GM21717 (cell line): Measurements from ENCODE around the gene GRB7.

Experiments used
- ATAC-seq: cut with Tn5 transposase; IDR thresholded peaks from one replicate; pipeline ENCODE4 v1.9.1; 2021; ENCODE audit warnings: mild to moderate bottlenecking, moderate library complexity; ENCODE audit not compliant: unreplicated experiment

The GRB7 gene

DNA sequence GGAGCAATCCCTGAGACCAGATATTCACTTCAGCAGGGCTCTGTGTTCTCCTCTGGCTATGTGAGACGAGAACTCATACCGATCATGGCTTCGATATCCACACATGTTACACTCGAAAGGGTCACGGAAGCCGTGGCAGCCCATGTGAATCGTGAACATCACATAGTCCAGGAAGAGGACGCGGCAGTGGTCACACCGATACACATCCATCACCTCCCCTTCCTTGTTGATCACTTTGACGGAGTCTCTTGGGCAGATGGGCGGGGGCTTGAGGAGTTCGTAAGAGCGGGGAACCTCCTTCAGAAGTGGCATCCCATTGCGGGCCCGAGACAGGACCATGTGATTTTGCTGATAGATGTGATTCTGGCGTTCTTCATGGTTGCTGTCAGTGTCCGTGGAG is 28.0 kb downstream of the GRB7 start:
- no peak for ATAC-seq

DNA sequence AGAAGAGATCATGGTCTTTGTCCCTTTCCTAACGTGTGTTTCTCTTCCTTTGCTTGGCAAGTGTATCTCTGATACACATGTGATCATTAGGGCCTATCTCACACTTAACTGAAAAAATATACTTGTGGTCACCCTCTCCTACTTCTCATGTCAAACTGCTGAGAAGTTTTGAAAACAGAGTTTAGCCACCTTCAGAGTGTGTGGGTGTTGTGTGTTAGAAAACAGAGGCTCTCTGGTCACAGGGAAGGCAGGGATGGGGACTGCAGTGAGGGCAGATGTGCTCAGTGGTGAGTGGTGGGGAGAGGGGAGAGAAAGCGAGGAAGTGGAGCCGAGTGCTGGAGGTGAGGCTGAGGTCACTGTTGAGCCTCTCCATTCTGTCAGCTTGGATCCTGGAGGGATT is 29.4 kb downstream of the GRB7 start:
- ATAC-seq = no peak

DNA sequence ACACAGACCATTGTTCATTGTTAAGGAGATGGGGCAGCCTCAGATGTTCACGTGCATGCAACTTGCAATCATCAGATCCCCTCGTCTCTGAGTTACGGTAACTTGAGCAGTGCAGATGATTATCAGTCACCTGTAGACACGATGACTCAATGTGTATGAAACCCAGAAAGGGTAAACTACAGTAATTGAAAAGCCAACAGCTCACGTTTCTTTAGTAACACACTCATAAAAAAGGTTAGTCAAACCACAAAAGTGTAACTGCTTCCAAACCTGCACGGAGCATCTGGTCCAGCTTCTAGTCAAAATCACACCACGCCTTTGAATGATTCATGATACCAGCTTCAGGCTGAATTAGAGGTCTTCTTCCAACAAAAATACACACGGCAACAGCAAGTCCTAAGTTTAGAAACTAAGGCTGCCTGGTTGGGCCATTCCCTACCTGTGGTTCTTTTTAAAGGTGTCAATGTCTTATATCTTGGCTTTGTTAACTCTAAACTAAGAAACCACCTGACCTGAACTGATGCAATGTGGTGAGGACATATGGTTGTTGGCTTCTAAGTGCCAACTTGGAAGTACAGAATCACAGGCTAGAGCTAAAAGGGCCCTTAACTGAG is 32.3 kb downstream of the GRB7 start:
- peak; percentile 52 for ATAC-seq

DNA sequence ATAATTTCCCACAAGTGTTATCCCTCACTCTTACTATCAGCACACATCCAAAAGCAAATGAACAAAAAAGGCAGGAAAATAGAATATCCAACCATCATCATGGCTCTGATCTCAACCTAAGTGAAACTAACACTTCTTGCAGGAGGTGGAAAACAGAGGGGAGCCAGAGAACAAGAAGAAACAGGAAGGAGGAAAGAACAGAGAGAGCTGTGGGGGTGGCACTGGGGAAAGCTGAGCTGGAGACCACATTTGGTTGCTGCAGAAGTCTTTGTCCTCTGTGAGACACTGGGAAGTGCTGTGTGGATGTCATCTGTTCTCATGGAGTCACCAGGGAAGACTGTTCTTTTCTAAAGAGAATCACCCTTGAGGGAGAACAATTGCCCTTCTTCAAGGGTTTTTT is 34.7 kb downstream of the GRB7 start:
- ATAC-seq = no peak

DNA sequence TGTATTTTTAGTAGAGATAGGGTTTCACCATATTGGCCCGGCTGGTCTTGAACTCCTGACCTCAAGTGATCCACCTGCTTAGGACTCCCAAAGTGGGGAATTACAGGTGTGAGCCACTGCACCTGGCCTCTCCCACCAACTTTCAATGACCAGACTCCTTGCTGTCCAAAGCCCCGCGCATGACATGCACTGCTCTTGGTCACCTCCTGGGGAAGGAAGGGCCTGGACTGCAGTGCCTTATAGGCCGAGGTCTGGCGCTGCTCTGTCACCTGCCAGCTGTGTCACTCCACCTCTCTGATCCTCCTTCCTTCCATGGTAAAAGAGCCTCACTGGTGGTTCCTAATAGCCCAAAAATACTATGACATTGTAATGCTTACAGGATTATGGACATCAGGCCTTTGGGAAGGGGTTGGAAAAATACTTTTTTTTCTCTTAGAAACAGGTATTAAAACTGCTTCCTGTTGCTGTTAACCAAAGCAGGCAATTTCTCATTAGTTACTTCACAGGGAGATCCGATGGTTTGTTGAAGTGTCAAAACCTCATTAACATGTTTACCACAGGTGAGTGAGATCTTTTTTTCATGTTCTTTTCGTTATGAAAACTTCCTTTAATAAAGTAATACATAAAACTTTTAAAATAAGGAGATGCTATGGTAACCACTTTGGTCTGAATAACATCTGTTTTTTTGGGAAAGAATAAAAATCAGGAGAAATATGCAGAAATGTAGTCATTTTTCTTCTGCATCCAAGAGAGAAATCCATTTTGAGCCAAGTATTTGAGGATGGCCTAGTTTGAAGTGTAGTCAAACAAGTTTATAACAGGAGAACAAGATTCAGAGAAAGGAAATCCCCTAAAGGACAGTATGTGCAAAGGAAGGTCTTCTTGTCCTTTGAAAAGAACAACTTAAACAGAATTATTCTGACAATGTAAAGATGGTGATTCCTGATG is 35.5 kb downstream of the GRB7 start:
- ATAC-seq = no peak

DNA sequence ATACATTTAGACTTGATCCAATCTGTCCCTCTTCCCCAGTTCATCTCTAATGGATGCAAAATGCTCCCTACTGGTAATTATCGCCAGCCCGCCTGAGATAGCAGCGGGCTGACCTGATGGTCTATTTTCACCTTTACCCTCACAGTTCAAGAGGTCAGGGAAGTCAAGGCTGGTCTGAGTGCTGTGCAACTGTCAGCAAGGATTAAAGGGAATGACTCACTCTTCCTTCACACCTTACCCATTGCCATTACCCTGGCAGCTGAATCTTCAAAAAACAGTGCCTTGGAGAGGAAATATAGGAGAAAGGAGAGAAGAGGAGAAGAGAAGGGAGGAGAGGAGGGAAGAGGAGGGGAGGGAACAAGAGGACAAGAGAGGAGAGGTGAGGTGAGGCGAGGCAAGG is 36.3 kb downstream of the GRB7 start:
- no peak for ATAC-seq

DNA sequence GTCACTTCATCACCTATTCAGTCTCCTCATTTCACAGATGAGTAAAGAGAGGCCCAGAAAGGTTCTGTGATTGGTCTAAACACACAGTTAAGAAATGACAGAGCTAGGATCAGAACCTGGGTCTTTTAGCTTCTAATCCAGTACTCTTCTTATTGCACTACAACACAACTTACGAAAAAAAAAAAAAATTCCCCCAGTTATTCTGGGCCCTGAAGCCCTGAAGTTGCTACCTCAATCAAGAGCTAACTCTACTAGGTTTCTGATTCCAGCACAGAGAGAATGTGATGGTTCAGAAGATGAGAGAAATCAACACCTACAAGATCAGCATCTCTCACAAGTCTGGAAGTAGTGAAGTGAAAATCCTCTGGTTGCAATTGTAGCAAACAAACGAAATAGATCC is 37.3 kb downstream of the GRB7 start:
- ATAC-seq = no peak

DNA sequence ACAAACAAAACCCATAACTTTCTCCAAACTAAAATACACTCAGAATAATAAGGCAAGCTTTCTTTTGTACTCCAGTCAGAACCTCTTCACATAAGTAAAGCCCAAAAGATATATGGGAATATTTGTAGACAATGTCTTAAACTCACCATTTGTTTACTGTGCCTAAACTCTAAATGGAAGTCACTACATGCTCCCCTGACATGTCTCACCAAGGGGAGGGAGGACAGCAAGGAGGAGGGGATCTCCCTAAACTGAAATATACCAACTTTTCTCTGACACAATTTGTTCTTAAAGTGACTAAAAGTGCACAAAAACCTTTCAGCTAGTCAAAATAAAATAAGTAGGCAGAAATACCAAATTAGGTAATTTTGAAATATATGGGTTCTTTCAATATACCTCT is 38.5 kb downstream of the GRB7 start:
- ATAC-seq = no peak

DNA sequence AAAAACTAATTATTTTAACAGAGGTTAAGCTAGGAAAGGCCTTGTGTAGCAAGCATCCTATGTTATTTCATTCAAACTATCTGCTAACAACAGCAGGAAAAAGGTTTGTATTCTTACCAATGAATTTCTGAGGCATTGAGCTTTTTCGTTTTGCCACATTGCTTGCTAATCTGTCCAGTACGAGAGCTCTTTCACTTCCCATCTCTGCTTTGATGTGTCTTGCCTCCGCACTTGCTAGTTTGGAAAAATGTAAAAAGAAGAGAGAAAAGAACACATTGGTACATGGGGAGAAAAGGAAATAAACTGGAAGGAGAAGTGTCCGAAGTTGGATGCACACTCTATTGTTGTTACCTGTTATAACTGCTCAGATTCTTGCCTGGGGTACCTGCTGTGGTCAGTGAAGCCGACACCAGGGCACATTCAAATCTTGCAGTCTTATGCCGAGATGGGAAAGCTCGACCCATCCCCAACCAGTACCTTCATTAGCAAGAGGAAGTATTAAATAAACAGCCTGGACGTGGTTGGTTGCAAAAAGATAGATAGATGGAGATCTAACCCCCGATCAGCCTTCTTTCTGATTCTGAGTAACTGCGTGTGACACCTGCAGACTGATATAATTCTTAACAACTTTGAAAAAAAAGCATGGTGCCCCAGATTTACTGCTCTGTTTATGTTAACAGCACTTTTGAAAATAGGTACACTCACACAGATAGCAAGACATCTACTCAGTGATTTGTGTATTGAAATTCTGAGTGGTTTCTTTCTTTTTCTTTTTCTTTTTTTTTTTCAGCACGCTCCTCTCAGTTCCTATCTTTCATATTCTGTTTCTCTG is 40.0 kb downstream of the GRB7 start:
- ATAC-seq = peak; percentile 40

DNA sequence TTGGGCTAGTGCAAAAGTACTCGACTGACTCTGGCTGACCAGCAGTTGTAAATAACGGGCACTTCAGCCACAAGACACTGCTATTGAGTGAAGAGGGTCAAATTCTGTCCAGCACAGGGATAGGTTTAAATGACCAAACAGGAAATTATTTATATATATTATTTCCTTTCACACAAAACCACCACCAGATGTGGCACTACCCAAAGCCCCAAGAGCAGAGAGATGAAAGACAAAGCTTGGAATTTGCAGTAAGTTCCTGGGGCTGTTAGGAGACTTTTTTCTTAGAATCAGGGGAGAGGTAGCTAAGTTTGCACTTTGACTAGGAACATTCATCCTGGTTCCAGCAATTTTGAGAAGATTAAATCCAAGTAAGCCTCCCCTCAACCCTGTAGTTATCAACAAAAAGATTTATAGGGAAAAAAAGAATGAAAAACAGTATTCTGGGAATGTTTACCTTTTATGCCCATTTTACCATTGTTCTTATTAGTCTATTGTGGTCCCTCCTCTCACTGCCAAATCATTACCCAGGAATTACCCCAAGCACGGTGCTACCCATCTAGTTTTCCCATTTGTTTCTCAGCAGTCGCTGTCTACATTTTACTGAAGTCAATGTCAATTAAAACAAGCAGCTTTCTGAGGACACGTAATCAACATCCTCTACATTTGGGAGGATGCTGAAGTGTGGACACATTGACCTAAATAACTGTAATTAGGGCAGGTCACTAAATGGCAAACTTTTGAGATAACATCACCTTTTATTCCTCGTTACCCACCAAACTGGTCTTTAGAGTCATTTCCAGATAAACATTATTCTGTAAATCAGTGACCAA is 43.5 kb downstream of the GRB7 start:
- no peak for ATAC-seq

DNA sequence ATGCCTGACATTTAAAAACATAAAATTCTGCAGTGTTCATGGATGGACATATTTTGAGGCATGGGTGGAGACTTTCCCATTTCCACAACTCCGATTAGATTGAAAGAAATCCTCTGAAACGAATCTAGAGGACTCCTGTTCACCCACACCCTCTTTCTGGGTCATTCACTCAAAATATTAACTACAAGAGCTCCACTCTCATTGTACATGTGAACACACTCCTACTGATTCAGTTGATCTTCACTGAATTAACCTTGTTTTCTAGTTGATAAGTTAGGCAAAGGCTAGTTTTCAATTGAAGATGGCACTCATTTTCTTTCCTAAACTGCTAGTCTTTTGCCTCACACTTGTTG is 44.1 kb downstream of the GRB7 start:
- ATAC-seq = no peak

DNA sequence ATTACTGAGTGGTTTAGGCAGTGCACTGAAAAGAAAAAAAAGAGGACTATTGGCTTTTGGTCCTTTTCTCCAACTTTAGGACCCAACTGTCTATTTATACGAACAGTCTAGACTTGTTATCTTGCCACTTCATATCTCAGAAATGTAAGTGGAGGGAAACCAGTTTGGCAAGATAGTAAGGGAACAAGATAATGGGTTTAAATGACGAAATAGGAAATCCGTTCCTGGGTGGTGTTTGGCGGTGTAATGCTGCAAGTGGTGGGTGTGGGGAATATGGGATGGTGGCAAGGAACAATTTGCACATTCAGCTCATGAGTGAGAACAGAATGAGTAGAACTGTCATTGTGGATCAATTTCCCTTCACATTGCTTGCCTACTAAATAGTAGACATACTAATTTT is 44.7 kb downstream of the GRB7 start:
- no peak for ATAC-seq

DNA sequence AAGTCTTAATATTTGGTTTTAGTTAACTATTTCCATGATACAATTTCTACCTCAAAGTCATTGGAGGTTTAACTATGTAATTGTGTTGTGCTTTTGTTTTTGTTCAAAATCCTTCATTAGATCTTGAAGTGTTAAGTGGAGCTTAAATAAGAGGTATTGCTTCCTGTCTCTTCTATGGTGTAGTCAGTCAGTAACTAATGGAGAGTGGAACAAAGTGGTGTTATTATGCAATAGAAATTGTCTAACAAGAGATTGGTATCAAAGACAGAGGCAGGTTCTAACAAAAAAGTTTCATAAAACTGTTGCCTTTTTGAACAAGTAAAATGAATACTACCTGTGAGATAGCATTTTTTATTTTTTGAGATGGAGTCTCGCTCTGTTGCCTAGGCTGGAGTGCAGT is 45.2 kb downstream of the GRB7 start:
- ATAC-seq = no peak

DNA sequence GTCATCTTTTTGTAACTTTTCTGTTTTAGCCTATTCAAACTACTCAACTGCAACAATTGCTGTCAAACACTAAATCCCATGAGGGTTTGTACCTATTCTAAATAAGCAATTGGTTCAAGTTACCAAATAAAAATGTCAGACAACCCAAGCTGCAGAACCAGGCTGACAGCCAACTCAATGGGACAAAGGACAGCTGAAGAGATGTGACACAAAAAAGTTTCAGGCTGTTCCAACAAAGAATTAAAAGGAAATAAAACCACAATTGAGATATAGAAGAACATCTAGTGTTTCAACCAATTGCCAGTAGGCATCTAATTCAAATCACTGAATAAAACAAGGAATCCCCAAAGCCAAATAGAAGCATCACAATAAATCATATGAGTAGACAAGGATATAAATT is 49.3 kb downstream of the GRB7 start:
- no peak for ATAC-seq

DNA sequence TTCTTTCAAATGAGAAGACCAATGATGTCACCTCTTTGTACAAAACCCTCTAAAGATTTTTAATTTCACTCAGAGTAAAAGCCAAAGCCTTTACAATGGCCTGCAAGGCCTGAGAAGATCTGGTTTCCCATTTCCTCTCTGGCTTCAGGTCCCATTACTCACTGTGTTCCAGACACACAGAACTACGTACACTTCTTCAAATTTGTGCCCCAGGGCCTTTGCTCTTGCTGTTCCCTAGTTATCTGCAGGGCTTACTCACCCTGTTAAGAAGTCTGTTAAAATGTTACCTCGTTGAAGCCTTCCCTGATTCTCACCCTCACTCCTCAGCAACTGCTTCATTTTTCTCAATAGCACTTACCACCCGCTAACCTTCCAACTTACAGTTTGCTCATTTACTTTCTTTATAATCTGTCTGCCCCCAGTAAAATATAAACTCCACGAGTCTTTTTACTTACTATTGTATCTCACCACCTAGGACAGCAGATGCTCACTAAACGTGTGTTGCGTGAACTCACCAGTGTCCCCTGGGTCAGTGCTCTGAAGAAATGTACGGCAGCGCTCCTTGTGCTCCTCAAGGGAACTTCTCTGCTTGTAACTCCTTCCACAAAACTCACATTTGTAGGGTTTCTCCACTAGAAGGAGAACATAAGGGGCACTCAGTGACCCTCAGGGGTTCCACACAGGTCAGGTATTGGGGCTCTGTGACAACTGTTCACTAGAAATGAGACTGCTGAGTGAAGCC is 50.2 kb downstream of the GRB7 start:
- ATAC-seq = no peak

DNA sequence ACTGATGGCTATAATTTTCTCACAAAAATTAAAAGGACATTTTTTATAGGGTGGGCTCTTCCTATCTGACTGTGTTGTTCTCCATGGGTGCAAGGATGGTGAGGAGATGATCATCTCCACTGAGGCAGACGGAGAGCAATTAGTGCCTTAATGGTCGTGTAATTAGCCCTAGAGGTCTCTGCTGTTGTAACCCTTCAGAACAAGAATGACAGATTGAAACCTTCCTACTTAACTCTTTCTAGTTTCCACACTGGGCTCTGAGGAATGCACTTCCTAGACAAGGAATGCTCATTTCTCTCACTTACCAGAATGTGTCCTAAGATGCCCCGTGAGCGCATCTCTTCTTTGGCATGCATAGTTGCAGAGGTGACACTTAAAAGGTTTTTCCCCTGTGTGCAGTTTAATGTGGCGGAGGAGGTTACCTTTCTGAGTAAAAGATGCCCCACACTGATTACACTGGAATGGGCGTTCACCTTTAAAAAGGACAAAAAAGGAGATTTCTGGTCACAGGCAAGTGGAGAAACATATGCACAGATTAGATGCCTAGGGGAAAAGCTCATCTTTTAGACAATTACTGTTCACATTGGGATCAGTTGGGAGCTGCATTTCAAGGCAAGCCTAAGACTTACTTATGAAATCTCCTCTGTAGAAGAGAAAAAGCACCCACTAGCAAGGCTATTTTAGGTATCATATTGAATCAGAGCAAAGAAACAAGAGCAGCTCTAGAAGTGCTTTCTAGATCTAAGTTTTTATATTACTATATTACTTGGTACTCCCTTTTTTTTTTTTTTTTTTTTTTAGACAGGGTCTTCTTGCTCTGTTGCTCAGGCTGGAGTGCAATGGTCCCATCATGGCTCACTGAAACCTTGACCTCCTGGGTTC is 53.6 kb downstream of the GRB7 start:
- no peak for ATAC-seq

DNA sequence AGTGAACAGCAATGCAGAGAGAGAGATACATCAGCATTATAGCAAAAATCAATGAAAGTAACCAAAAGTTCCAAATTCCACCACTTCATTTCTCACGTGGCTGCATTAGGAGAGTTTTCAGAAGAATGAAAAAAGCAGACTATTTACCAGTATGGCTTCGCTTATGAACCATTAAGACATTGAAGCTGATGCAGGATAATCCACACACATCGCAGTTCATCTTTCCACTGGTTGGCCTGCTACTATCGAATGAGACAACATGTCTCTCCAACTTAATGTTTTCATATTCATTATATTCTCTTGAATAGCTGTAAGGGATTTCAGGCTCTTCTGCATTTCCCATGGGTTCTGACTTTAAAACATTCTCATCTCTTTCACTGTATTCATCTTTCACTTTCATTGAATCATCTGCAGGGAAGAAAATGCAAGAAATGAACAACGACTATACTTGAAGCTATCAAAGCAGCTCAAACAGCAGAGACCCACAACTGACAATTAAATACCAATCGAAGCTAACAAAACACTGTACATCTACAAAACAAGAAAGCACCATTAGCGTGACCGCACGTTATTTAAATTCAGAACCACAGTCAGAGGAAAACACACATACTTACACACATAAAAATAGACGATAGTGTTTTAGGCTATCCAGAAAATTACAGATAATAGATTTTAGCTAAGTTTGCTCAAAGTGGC is 54.9 kb downstream of the GRB7 start:
- ATAC-seq = no peak

DNA sequence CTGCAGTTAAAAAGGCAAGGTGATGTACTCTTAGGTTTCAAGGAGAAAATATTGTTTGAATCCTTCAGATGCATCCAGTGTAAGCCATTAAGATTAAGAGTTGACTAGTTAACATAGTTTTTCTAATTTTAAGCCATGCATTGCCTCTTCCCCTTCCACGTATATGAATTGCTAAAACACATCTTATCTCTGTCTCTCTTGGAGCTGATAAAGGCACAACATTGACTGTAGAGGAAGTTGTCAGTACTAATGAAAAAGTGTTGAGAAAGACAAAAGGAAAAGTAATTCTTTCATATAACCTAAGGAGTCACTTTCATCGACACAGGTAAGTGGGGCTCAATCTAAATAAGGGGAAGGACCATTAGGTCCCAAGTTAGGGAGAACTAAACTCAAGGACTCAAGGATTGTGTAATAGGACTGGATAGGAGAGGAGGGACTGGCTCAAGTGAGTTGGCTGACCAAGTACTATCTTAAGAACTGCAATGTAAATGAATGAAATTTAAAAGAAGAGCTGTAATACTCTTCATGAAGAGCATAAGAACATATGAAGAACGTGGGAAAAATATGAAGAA is 55.6 kb downstream of the GRB7 start:
- no peak for ATAC-seq
